ENCODE data around the gene MYOT. TPM values are rescaled to one million over a fixed set of nuclear protein-coding genes. Genes with fewer than 3 reads are reported as not detected.

The MYOT gene
- total RNA-seq, 1 experiment from 2014 or later: not detected

GRCh38 chr5:137914758-137915157 lies 47.1 kb downstream of the MYOT start:
- peaks cover 8% of the 10 kb centered on the region in 2 experiments; a peak in 4 of 5 replicates for H3K9me3 Mint-ChIP-seq
- WGBS (ENCODE audit: extremely low coverage, insufficient read length, low lambda C conversion rate): no CpG with 5 or more reads among the region's 2 CpGs

More at GRCh38 chr5:137914758-137915157, 47.1 kb downstream of the MYOT start:
- no peaks in the 10 kb centered on the region for H3K79me1 ChIP-seq (ENCODE audit: insufficient read depth, low read depth, low read length, poor library complexity, severe bottlenecking)
- no peak overlapping the region for H3K9ac ChIP-seq (ENCODE audit: extremely low read depth, insufficient read length, low read length)
- H2BK120ac ChIP-seq (ENCODE audit: low read depth, low read length, poor library complexity, severe bottlenecking): no peak overlapping the region
- H3K27me3 Mint-ChIP-seq (ENCODE audit: low read depth): no peaks in the 10 kb centered on the region; the same call in 1 of the 2 replicates
- H3K4me1 Mint-ChIP-seq: no peaks in the 10 kb centered on the region
- no peak overlapping the region for H2BK20ac ChIP-seq (ENCODE audit: low read depth, low read length, poor library complexity, severe bottlenecking)
- no peak overlapping the region for H2BK5ac ChIP-seq (ENCODE audit: insufficient read length, low read length)
- H4K8ac ChIP-seq (replicated peaks; ENCODE audit: insufficient read length, low read depth, low read length): no peak overlapping the region
- no peak overlapping the region for H3K27ac ChIP-seq (ENCODE audit: insufficient read length, low read depth, low read length)
- no peaks in the 10 kb centered on the region for H3K27me3 ChIP-seq (ENCODE audit: insufficient read depth, low read length)
- no peak overlapping the region for H4K5ac ChIP-seq (ENCODE audit: insufficient read length, low read depth, low read length)
- no peak overlapping the region for H2BK12ac ChIP-seq (ENCODE audit: insufficient read length, low read depth, low read length)
- no peaks in the 10 kb centered on the region for H3K4me1 ChIP-seq (ENCODE audit: insufficient read depth, low read length)
- H3K9me3 ChIP-seq (ENCODE audit: control insufficient read depth, low read depth, low read length): no peaks in the 10 kb centered on the region
- no peak overlapping the region for H3K14ac ChIP-seq (ENCODE audit: insufficient read depth, low read length)
- no peak overlapping the region for H3K56ac ChIP-seq (ENCODE audit: insufficient read length, low read depth, low read length)
- H2AK5ac ChIP-seq (ENCODE audit: insufficient read length, low read length): no peak overlapping the region
- H3K27ac Mint-ChIP-seq: no peak overlapping the region
- no peak for TF ChIP-seq CTCF (conservative IDR thresholded peaks at IDR 0.05)
- H3K36me3 Mint-ChIP-seq (ENCODE audit: insufficient read depth in 1 of 3, low read depth in 3 of 3): peaks cover 0 to 4% (median 0%) of the 10 kb centered on the region in 3 experiments; a peak in 2 of 7 replicates
- no peak overlapping the region for H3K4me3 Mint-ChIP-seq
- no peaks in the 10 kb centered on the region for H4K20me1 ChIP-seq (ENCODE audit: control insufficient read depth, insufficient read depth, insufficient read length)
- no peak for DNase-seq
- no peak overlapping the region for H3K18ac ChIP-seq (ENCODE audit: insufficient read length, low read depth, low read length)
- H3K4ac ChIP-seq (ENCODE audit: low read depth, low read length): no peak overlapping the region
- no peak overlapping the region for H3K23ac ChIP-seq (ENCODE audit: insufficient read length, low read depth, low read length)
- H3K4me2 ChIP-seq (ENCODE audit: insufficient read depth, insufficient read length, low read length): no peak overlapping the region
- no peak overlapping the region for H4K91ac ChIP-seq (ENCODE audit: insufficient read length, low read depth, low read length)
- no peak overlapping the region for H2BK15ac ChIP-seq (ENCODE audit: low read depth, low read length)
- no peaks in the 10 kb centered on the region for H3K23me2 ChIP-seq (ENCODE audit: insufficient read length, low read depth, low read length, poor library complexity, severe bottlenecking)
- H2AFZ ChIP-seq (ENCODE audit: low read length): no peak overlapping the region
- H3T11ph ChIP-seq (ENCODE audit: low read length): no peak overlapping the region
- H3K79me2 ChIP-seq (ENCODE audit: insufficient read depth, low read length): no peaks in the 10 kb centered on the region

All from H9 (cell line).